Astrocyte (in vitro differentiated cells and primary cell): ENCODE data around the gene CYBRD1.

Experiments
- CTCF ChIP-seq: IDR thresholded peaks from 2 replicates; pipeline ENCODE4 v1.5.1; 2011; ENCODE audit warnings: low read depth, mild to moderate bottlenecking, inconsistent platforms, low read length, moderate library complexity; ENCODE audit not compliant: insufficient read depth
- EZH2 ChIP-seq: IDR thresholded peaks from 2 replicates; pipeline ENCODE4 v1.6.1; 2012; ENCODE audit warnings: mild to moderate bottlenecking, low read length, inconsistent platforms; ENCODE audit not compliant: insufficient read depth

GRCh38 chr2:171574149-171574795 lies 52.0 kb downstream of the CYBRD1 start:
- peak; percentile 89 for TF ChIP-seq CTCF
- TF ChIP-seq EZH2, result no peak
